Stimulated activated CD8-positive, alpha-beta memory T cell treated with anti-CD3 and anti-CD28 coated beads, Interleukin-2, amount 100 ng/mL, for 1 hour (primary cell): Measurements from ENCODE around the gene CCNB1IP1.
A peak's percentile ranks its signal among the peaks of the same experiment; 100 is the strongest.
"Not testable (repeated sequence)": the region's sequence is repeated elsewhere in the genome, so short reads cannot be mapped to it uniquely, and the experiment has no call there.

ENCODE experiments used
- DNase-seq, 2 donors: peaks; one replicate each; pipeline ENCODE4 v3.0.0-alpha.2; 2020; ENCODE audit warnings: low read depth in 2 of 2

Gene CCNB1IP1

DNA sequence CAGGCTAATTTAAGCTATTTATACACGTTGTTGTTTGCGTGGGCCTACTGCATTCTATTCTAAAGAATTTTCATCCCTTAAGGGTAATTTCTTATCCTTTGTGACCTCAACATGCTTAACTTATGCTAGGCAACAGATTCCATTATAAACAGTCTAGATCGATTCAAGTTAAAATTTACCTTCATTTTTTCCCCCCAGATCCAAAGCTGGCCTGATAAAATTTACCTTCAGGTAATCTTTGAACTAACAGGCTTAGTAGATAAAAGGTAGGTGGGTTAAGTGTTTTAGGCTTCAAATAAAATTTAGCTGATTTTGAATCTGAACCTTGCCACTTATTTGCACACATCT lies 389 bp upstream of the CCNB1IP1 start:
- no peak for DNase-seq

DNA sequence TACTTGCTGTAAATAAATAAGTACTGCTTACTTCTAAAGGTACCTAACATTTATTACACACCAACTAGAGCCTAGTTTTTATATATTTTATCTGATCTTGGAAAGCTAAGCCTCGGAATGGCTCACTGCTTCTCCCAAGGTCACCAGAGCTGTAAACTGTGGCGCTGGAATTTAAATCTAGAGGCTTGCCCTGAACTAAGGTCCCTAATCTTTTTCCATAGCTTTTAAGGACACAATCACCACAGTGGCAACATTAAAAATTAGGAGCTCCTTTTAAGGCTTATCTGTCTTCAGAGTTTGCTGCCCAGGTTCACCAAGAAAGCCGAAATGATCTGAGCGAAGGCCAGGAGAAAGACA lies 670 bp downstream of the CCNB1IP1 start:
- DNase-seq: no peak

DNA sequence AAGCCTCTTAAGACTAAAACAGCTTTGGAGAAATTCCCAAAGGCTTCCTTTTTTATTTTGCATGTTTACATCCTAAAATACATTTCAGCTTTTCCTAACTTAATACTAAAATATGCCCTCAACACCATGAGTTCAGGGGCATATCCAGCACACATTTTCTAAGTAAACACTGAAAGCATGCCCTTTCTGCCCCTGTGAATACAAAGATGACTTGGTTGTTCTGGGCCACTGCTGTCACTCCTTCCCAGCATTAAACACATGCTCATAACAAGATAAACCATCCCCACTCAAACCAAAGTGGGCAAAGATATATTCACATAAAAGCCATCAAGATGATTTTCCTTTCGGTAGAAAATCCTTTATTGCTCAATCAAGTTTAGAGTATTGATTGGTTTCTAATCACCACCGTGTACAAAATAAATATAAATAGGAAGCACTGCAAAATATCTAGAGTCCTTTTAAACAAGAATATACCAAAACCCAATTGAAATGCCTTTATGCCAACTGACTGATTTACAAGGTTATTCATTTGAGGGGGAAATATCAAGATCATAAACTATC lies 1.9 kb downstream of the CCNB1IP1 start:
- DNase-seq: no peak

DNA sequence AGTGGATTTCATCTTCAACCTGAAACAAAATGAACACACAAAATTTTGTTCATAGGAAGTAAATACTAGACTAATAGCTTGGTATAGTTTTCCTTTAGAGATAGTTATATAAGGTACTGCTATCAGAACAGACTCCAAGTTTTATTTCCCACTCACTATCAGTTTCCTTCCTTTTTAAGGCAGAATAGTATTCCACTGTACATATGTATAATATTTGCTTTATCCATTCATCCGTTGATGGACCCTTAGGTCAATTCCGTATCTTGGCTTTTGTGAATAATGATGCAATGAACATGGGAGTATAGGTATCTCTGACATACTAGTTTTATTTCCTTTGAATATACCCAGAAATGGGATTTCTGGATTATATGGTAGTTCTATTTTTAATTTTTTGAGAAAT lies 3.7 kb downstream of the CCNB1IP1 start:
- DNase-seq: no peak

DNA sequence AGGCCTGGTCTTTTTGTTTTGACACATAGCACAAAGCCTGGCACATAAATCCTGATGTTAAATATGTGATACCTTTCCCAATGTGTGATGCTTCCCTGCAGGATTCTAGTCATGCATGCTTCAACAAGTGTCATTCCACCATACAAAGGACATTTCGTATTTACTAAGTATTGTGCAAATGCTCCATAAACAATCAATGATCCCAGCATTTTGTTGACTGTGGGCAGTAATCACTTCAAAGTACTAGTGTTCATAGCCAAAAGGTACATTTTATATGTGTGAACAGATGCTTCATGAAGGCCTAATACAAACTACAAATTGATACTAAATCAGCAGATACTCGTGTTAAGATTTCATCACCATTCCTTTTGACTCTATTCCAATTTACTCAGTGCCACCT lies 4.4 kb downstream of the CCNB1IP1 start:
- no peak for DNase-seq

DNA sequence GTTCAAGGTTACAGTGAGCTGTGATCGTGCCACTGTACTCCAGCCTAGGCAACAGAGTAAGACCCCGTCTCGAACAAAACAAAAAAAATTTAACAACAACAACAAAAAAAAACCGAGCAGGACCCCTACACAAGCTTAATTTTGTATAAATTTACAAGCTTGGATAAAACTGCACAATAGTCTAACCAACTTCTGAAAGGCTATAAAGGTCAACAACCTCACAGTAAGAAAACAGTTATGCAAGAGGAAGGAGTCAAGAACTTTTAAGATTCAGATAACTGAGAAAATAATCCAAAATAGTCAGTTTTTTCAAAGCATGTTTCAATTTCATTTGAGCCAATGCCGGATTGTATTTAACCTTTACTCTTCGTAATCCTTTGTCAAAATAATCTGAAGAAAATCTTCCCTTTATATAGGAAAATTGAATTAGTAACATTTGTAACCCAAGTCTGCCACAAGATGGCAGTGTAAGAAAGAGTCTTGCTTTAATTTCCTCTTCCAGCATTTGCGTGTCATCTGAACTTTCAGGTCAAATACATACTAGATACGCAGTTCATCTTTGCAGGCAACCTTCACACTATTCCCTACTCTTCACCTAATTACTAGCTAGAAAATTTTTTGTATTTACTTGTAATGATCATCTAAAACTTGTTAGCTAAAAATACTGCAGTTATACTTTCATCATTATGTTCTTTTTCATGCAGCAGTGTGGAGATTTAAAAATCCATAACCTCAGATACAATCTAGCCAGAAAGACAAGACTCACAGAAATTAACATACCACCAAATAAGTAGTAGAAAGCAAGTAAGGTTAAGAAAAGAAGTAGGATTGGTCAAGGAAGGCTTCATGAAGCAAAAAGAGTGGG lies 5.8 kb downstream of the CCNB1IP1 start:
- no peak for DNase-seq

DNA sequence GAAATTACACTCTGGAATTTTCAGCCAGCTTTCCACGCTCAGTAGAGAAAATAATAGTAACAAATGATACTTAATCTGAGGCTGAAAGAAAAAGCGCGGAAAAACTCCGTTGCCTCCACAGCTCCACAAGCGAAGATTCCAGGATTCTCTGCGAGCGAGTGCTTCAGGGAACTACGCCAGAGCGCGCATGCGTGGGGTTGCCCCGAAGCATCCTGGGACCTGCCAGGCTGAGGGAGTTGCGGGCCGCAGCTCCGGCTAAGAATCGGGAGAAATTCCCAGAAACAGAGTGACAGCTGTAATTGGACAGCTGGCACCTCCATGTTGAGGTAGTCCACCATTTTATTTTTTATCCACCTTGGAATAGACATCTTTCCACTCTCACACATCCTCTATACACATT lies 15.4 kb downstream of the CCNB1IP1 start:
- no peak for DNase-seq

DNA sequence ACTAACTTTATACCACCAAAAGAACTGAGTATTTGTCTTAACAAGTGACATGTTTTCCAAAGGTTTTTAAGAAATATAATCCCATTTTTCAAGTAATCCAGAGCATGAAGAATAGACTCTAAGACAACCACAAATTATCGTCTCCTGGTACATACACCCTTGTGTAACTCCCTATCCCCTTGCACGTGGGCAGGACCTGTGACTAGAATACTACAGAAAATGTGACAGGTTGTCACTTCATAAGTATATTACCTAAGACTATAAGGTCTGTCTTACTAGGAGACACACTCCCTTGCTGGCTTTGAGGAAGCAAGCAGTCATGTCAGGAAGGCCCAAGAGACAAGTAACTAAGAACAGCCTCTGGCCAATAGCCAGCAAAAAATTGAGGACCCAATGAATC lies 19.1 kb downstream of the CCNB1IP1 start:
- DNase-seq: no peak

DNA sequence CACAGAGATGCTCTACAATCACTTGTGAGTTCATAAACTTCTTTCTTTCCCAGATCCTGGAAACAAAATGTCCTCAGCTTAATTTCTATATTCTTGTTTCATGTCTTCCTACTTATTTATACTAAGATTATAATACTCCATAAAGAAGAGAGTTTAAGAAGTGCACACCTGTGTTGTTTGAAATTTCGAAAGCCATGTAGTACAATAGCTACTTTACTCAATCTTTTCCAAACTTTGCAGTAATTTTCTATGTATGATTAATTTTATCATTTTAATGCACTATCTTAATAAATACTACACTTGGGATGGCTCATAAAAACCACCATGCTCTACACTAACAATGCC lies 27.0 kb downstream of the CCNB1IP1 start:
- DNase-seq: no peak

DNA sequence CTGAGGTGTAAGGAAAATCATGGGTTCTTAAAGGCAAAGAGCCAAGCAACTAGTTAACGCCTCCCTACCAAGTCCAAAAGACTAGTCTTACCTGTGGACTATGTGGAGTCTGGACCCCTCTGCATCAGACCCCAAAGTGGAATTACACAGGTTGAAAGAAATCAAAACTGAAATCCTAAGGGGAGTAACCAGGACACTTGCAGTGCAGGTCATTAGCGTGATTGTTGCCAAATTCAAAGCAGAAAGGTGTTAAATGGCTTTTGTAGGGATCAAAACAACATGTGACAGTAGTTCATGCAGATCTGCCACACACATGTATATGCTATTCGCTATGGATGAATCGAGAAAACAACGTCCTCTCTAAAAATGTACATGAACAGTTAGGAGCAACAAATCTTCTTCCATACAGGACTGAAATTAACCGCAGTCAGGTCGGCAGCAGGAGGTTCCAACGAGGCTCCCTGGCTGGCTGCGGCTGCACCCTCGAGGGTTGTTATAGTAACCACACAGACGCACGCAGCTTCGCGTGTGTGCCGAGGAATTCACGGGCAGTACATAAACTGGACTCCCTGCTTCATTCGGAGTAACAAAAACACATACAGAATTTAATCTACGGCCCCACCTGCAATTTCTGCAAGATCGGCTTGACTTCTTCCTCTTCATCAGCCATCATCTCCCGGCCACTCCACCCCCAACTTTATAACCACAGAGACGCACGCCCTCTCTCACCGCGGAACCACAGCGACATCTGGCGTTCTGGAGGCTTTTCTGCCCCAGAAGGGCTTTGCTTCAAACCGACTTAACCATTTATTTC lies 27.6 kb downstream of the CCNB1IP1 start, which contains the start of gene TTC5:
TSS of gene TTC5 (minus strand) at position 687 of the 814 bp plus-strand sequence. CDS start at position 673, 14 bp downstream.
- peak; percentile 82 to 86 for DNase-seq

DNA sequence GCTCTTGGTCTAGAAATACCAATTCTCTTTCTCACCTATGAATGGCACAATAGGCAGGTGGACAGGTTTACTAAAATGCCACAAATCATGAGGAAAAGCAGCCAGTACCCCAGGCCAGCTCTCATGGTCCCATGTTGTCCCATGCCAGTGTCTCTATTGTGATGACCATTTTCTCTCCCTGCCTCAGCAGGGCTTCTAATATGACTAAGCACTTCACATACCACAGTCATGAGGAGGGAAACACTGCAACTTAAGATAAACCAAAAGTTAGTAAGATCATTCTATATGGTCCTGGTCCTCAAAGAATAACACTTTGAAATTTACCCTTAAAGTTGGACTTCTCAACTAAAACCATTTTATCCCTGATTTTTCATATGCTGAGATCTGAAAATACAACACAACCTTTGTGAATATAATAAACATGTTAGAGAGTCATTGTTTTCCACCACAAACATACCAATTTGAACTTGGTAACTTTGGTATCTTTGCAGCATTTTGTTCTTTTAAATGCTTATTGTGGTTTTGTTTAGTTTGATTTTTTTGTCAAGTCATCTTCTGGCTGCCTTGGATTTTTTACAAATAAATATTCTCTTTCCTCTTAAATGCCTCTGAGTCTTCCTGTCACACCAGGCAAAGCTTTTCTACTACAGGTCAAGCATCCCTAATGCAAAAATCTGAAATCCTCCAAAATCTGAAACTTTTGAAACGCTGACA lies 30.9 kb downstream of the CCNB1IP1 start:
- no peak for DNase-seq

DNA sequence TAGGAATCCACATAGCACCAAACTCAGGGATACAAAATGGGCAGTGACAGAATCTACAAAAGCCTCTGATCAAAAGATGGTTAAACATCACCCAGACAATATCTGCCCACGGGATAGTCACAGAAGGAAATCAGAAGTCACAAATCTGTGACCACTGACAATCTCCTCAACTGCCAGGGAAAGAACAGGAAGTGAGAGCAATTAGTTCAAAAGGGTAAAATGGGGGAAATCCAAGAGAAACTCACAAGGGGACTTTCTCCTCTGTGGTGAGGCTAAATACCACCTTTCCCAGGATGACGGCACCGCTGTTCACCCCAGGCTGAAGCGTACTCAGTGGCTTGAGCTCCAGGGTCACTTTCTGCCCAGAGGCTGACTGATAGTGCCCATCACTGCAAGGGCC lies 38.0 kb downstream of the CCNB1IP1 start:
- DNase-seq: no peak

DNA sequence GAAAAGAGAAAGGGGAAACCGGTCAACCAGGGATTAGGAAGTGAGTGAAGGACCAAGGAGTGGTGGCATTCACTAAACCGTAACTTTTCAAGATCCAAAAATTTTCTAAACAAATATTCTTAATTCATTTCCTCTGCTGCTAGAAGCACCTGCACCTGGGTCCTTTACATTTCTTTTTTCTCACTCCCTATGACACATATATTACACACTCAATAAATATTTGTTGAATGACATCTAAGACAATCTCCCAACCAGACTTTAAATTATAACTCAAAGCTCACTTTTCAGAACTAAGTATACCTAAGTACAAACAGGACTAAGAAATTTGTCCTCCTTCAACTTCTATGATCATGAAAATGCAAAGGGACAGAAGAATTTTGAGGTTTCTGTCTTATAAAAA lies 38.4 kb downstream of the CCNB1IP1 start:
- no peak for DNase-seq

DNA sequence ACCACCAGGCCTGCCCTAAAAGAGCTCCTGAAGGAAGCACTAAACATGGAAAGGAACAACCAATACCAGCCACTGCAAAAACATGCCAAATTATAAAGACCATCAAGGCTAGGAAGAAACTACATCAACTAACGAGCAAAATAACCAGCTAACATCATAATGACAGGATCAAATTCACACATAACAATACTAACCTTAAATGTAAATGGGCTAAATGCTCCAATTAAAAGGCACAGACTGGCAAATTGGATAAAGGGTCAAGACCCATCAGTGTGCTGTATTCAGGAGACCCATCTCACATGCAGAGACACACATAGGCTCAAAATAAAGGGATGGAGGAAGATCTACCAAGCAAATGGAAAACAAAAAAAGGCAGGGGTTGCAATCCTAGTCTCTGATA lies 51.1 kb downstream of the CCNB1IP1 start:
- not testable (repeated sequence) for DNase-seq

DNA sequence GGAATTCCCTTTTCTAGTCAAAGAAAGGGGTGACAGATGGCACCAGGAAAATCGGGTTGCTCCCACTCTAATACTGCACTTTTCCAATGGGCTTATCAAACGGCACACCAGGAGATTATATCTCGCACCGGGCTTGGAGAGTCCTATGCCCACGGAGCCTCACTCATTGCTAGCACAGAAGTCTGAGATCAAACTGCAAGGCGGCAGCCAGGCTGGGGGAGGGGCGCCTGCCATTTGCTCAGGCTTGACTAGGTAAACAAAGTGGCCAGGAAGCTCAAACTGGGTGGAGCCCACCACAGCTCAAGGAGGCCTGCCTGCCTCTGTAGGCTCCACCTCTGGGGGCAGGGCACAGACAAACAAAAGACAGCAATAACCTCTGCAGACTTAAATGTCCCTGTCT lies 52.8 kb downstream of the CCNB1IP1 start:
- not testable (repeated sequence) for DNase-seq

DNA sequence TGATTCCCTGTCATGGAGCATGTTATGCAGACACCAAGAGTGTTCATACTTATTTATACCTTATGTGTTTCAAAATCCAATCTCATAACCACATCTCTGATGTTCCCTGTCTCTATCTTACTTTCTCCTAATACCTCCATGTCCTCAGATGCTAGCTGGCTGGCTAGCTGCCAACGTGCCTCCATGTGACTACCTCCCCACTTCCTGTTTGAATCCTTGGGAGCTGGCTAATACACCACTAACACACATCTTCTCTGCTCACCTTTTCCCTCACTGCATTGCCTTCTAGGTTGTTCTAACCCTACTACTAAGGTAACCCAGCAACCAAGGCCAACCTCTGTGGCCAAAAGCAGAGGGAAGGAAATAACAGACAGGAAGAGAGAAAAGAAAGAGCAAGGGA lies 54.7 kb downstream of the CCNB1IP1 start:
- no peak for DNase-seq

DNA sequence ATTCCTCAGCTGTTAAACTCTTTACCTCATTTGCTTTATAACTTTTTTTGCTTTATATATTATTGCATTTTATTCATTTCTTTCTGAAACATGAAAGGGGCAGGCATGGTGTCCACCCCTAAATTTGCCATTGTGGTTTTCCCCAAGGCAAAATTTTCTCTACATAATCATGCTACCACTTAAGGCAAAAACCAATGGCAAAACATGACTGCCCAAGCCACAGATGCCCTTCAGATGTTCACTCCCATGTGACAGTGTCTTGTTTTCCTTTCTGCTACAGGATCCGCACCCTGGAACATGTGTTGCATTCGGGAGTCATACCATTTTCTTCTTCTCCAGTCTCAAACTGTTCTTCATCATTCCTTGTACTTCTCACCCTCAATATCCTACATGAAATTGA lies 55.7 kb downstream of the CCNB1IP1 start:
- no peak for DNase-seq

DNA sequence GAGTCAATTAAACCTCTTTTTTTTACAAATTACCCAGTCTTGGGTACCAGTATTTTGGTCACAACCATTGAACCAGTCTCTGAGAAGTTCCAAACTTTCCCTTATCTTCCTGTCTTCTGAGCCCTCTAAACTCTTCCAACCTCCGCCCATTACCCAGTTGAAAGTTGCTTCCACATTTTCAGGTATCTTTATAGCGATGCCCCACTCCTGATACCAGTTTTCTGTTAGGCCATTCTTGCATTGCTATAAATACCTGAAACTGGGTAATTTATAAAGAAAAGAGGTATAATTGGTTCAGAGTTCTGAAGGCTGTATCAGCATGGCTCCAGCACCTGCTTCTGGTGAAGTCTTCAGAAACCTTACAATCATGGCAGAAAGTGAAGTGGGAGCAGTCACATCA lies 59.0 kb downstream of the CCNB1IP1 start:
- DNase-seq: no peak

DNA sequence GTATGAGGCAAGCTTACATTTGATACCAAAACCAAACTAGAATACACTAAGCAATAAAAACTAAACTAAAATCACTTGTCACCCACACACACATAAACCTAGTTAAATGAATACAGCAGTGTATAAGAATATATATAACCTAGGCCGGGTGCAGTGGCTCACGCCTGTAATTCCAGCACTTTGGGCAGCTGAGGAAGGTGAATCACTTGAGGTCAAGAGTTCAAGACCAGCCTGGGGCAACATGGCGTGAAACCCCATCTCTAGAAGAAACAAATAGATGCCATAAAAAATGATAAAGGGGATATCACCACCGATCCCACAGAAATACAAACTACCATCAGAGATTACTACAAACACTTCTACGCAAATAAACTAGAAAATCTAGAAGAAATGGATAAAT lies 68.7 kb downstream of the CCNB1IP1 start:
- DNase-seq: not testable (repeated sequence)

DNA sequence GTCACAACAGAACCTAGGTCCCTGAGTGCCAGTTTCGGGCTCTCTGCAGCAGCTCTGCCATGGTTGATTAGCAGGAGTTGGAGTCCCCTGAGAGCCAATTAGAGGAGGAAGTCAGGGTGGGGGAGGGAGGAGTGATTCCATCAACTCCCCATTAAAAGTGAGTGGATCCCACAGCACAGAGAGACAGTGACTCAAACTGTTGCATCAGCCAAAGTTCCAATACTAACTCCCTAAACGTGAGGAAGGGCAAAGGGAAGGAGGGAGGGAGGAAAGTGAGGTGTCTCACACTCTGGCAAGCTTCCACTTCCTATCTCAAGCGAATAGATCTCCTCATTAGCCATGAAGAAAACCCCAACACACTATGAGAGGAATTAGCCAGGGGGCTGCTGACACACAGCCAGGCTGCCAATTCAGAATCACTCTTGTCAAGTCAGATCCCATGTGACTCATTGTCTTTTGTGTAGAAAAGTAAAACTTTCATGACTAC lies 70.4 kb downstream of the CCNB1IP1 start:
- DNase-seq: no peak
